ENCODE results near the gene BDKRB2. TPM values are rescaled to one million over a fixed set of nuclear protein-coding genes. Genes with fewer than 3 reads are reported as not detected.

BDKRB2 gene
- total and polyA plus RNA-seq, 12 donors: 0.18 to 6.8 (median 1.6) TPM

DNA sequence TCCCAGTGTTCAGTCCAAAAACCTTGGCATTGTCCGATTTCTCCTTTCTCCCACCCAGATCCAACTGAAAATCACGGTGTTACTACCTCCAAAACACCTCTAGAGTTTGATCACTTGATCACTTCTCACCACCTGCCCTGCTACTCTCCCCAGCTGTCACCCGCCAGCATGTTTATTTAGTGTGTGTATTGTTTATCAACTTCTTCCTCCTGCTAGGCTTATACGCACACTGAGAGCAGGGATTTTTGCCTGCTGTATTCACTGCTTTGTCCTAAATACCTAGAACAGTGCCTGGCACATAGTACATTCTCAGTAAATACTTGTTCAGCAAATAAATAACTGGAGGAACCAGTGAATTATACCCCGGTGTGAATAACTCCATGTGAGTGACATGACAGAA, 56.4 kb downstream of the BDKRB2 start:
- Histone ChIP-seq H3K27me3 (no peaks in the 10 kb centered on the region), H3K36me3 (replicated peaks in 1 of 2) (no peaks in the 10 kb centered on the region), H3K27ac (no peak overlapping the region), H3K9me3 (replicated peaks in 1 of 3) (no peaks in the 10 kb centered on the region), H3K4me3 (no peak overlapping the region), H3K4me1 (replicated peaks in 1 of 2) (no peaks in the 10 kb centered on the region)
- intact Hi-C loops (cut with DNase I): no loop called here
- no peak for DNase-seq
- 74 to 85% (median 80%) methylated on average over 5 of the region's 5 CpGs for WGBS, 4 donors
- TF ChIP-seq POLR2A (IDR thresholded peaks at IDR 0.05): no peak
- TF ChIP-seq, protein P1, sequence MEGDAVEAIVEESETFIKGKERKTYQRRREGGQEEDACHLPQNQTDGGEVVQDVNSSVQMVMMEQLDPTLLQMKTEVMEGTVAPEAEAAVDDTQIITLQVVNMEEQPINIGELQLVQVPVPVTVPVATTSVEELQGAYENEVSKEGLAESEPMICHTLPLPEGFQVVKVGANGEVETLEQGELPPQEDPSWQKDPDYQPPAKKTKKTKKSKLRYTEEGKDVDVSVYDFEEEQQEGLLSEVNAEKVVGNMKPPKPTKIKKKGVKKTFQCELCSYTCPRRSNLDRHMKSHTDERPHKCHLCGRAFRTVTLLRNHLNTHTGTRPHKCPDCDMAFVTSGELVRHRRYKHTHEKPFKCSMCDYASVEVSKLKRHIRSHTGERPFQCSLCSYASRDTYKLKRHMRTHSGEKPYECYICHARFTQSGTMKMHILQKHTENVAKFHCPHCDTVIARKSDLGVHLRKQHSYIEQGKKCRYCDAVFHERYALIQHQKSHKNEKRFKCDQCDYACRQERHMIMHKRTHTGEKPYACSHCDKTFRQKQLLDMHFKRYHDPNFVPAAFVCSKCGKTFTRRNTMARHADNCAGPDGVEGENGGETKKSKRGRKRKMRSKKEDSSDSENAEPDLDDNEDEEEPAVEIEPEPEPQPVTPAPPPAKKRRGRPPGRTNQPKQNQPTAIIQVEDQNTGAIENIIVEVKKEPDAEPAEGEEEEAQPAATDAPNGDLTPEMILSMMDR (IDR thresholded peaks at IDR 0.05): no peak

DNA sequence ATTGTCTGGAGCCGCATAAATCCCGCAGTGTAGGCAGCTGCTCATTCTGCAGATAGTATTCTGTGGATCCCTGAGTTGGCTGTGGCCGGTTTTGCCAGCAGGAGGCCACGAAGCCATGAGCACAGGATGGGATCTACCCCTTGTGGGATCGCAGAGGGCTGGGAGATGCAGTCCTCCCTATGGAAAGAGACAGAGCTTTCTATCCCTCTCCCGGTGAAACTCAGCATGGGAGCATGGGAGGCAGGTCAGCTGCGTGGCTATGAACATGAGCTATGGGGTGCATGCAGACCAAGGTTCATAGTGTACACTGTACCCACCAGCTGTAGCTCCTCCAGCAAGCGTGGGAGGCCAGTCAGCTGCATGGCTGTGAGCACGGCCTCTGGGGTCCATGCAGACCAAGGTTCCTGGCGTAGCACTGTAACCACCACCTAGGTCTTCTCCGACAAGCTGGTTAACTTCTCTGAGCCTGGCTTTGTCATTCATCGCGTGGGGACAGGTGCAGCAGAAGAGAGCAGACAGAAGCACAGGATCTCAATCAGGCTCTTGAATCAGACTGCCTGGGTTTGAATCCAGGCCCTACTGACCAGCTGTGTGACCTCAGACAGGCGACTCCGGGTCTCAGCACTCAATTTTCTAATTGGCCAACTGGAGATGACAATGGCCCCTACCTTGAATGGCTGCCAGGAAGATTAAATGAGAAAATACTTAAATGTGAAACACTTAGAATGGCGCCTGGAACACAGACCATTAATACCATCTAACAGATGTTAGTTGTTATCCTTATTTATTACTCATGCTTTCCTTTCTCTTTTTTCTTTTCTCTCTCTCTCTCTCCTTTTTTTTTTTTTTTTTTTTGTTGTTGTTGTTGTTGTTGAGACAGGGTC, 57.4 kb downstream of the BDKRB2 start:
- Histone ChIP-seq H3K36me3 (replicated peaks in 1 of 2) (no peaks in the 10 kb centered on the region), H3K4me3 (no peak overlapping the region), H3K27ac (no peak overlapping the region), H3K9me3 (replicated peaks in 1 of 3) (no peaks in the 10 kb centered on the region), H3K4me1 (replicated peaks in 1 of 2) (no peaks in the 10 kb centered on the region), H3K27me3 (no peaks in the 10 kb centered on the region)
- WGBS, 4 donors: 81 to 87% (median 82%) methylated on average over 11 to 16 of the region's 16 CpGs
- TF ChIP-seq, protein P1 (IDR thresholded peaks at IDR 0.05): no peak
- TF ChIP-seq POLR2A (IDR thresholded peaks at IDR 0.05): no peak
- intact Hi-C loops (cut with DNase I): no loop called here
- no peak for DNase-seq

DNA sequence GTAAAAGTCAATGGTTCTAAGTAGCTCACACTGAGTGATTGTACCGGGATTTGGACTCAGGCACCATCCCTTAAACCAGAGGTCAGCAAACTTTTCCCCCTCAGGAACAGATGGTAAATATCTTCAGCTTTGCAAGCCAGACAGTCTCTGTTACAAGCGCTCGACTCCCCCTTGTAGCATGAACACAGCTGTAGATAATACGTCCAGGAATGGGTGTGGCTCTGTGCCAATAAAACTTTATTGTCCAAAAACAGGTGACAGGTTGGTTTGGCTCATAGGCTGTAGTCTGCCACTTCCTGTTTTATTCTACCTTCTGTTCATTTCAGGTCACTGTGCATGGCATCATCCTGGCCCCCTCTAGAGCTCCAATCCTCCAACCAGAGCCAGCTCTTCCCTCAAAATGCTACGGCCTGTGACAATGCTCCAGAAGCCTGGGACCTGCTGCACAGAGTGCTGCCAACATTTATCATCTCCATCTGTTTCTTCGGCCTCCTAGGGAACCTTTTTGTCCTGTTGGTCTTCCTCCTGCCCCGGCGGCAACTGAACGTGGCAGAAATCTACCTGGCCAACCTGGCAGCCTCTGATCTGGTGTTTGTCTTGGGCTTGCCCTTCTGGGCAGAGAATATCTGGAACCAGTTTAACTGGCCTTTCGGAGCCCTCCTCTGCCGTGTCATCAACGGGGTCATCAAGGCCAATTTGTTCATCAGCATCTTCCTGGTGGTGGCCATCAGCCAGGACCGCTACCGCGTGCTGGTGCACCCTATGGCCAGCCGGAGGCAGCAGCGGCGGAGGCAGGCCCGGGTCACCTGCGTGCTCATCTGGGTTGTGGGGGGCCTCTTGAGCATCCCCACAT, 58.9 kb downstream of the BDKRB2 start:
- Histone ChIP-seq H3K9me3 (replicated peaks in 1 of 3) (no peaks in the 10 kb centered on the region), H3K27ac (no peak overlapping the region), H3K4me1 (replicated peaks in 1 of 2) (no peaks in the 10 kb centered on the region), H3K4me3 (no peak overlapping the region), H3K36me3 (replicated peaks in 1 of 2) (no peaks in the 10 kb centered on the region), H3K27me3 (no peaks in the 10 kb centered on the region)
- DNase-seq: no peak
- intact Hi-C loops (cut with DNase I): no loop called here
- TF ChIP-seq, protein P1 (IDR thresholded peaks at IDR 0.05): no peak
- TF ChIP-seq POLR2A (IDR thresholded peaks at IDR 0.05): no peak
- 77 to 89% (median 86%) methylated on average over 9 to 20 of the region's 20 CpGs for WGBS, 4 donors

DNA sequence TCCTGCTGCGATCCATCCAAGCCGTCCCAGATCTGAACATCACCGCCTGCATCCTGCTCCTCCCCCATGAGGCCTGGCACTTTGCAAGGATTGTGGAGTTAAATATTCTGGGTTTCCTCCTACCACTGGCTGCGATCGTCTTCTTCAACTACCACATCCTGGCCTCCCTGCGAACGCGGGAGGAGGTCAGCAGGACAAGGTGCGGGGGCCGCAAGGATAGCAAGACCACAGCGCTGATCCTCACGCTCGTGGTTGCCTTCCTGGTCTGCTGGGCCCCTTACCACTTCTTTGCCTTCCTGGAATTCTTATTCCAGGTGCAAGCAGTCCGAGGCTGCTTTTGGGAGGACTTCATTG, 59.5 kb downstream of the BDKRB2 start:
- Histone ChIP-seq H3K27me3 (no peaks in the 10 kb centered on the region), H3K9me3 (replicated peaks in 1 of 3) (no peaks in the 10 kb centered on the region), H3K4me3 (no peak overlapping the region), H3K4me1 (replicated peaks in 1 of 2) (no peaks in the 10 kb centered on the region), H3K27ac (no peak overlapping the region), H3K36me3 (replicated peaks in 1 of 2) (no peaks in the 10 kb centered on the region)
- peak in 1 of 7 donors; percentile 29 for DNase-seq
- WGBS, 4 donors: 86 to 91% (median 89%) methylated on average over 12 to 14 of the region's 14 CpGs
- no peak for TF ChIP-seq POLR2A (IDR thresholded peaks at IDR 0.05)
- TF ChIP-seq, protein P1 (IDR thresholded peaks at IDR 0.05): no peak
- intact Hi-C loops (cut with DNase I): no loop called here

All from adrenal gland (tissue), 12 donors.